A549 (cell line): Measurements from ENCODE around the gene CTBP1. TPM values are rescaled to one million over a fixed set of nuclear protein-coding genes. Genes with fewer than 3 reads are reported as not detected.

Experiments used
- ATAC-seq, 2 experiments: fragments of 200-7000 bp in 1 of 2; fragments of >200 bp in 1 of 2; cut with Nextera tagmentation in 1 of 2; cut with Tn5 transposase in 1 of 2; 3 replicates each; pipeline versions ENCODE4 v1.8.0 to v1.9.1; 2018 to 2020; ENCODE audit warnings: mild to moderate bottlenecking in 1 of 2, moderate library complexity in 1 of 2
- CTCF ChIA-PET: fragments of 300-600 bp; sonication (Branson Sonifier 250); formaldehyde crosslinking; extraction: SDS; loops from one replicate; lab custom pipeline; 2021; ENCODE audit warnings: antibody characterized with exemption, inconsistent platforms; lab: Yijun Ruan, JAX
- POLR2A ChIA-PET: fragments of 350-600 bp; formaldehyde crosslinking; extraction: SDS; loops from one replicate; lab custom pipeline; 2021; ENCODE audit warnings: antibody characterized with exemption, inconsistent platforms; lab: Yijun Ruan, JAX
- DNase-seq, 2 experiments: peaks; one replicate each; pipeline versions ENCODE4 v3.0.0 to v3.0.0-alpha.2; 2011 to 2016; ENCODE audit warnings: low read depth in 1 of 2, low spot score in 1 of 2
- FAIRE-seq: peaks from 2 replicates; lab custom pipeline; 2011; peaks lifted over from hg19 to GRCh38; lab: Jason Lieb, UNC
- H3K27ac ChIP-seq, 2 experiments: fragments of >200 bp; sonication (Bioruptor Twin); formaldehyde crosslinking; 3 replicates each; pipeline ENCODE4 v1.5.1; 2016 to 2017
- H3K4me1 ChIP-seq: fragments of >200 bp; sonication (Bioruptor Twin); formaldehyde crosslinking; 3 replicates; pipeline ENCODE4 v1.6.1; 2016
- H3K4me2 ChIP-seq: fragments of >200 bp; sonication (Bioruptor Twin); formaldehyde crosslinking; 3 replicates; pipeline ENCODE4 v1.6.1; 2016
- H3K4me3 ChIP-seq: fragments of >200 bp; sonication (Bioruptor Twin); formaldehyde crosslinking; 3 replicates; pipeline ENCODE4 v1.5.1; 2016
- H3K9me3 ChIP-seq: fragments of >200 bp; sonication (Bioruptor Twin); formaldehyde crosslinking; 3 replicates; pipeline ENCODE4 v1.6.1; 2016
- BHLHE40 ChIP-seq: IDR thresholded peaks from 2 replicates; pipeline ENCODE4 v1.6.1; 2012; ENCODE audit warnings: low read depth, low read length, inconsistent platforms
- CBX8 ChIP-seq: fragments of 200-600 bp; sonication (generic); IDR thresholded peaks from 2 replicates; pipeline ENCODE4 v1.6.1; 2016
- CHD4 ChIP-seq: fragments of 200-600 bp; sonication (generic); IDR thresholded peaks from 2 replicates; pipeline ENCODE4 v1.6.1; 2016; ENCODE audit warnings: antibody characterized with exemption, mild to moderate bottlenecking, borderline replicate concordance
- CTCF ChIP-seq: fragments of >200 bp; sonication (Bioruptor Twin); formaldehyde crosslinking; IDR thresholded peaks from 3 replicates; pipeline ENCODE4 v1.5.1; 2016
- E2F6 ChIP-seq: IDR thresholded peaks from 2 replicates; pipeline ENCODE4 v1.6.1; 2012; ENCODE audit warnings: low read depth, borderline replicate concordance
- EHF ChIP-seq: fragments of 250-450 bp; sonication (Bioruptor Pico); IDR thresholded peaks from 2 replicates; pipeline ENCODE4 v1.5.0; 2020; ENCODE audit warnings: mild to moderate bottlenecking
- EP300 ChIP-seq, 2 experiments: fragments of >200 bp; sonication (Bioruptor Twin); formaldehyde crosslinking; IDR thresholded peaks; 2 replicates in 1 of 2; 3 replicates in 1 of 2; pipeline ENCODE4 v1.6.1; 2016 to 2017
- ESRRA ChIP-seq: fragments of 150-350 bp; IDR thresholded peaks from 2 replicates; pipeline ENCODE4 v1.6.1; 2014; ENCODE audit warnings: mild to moderate bottlenecking, low read length, borderline replicate concordance
- GATA3 ChIP-seq: IDR thresholded peaks from 2 replicates; pipeline ENCODE4 v1.6.1; 2012; ENCODE audit warnings: borderline replicate concordance
- HES2 ChIP-seq: fragments of >200 bp; sonication (Bioruptor Twin); formaldehyde crosslinking; IDR thresholded peaks from 2 replicates; pipeline ENCODE4 v1.6.1; 2016
- HMGXB4 ChIP-seq: fragments of 250-450 bp; sonication (Bioruptor Pico); IDR thresholded peaks from 2 replicates; pipeline ENCODE4 v1.5.0; 2021; ENCODE audit warnings: mild to moderate bottlenecking, moderate library complexity, borderline replicate concordance
- HOXA7 ChIP-seq: fragments of 250-450 bp; sonication (Bioruptor Pico); IDR thresholded peaks from 2 replicates; pipeline ENCODE4 v1.5.0; 2020; ENCODE audit warnings: mild to moderate bottlenecking, moderate library complexity
- HOXB5 ChIP-seq: fragments of 250-450 bp; sonication (Bioruptor Pico); IDR thresholded peaks from 2 replicates; pipeline ENCODE4 v1.5.0; 2020; ENCODE audit warnings: mild to moderate bottlenecking, moderate library complexity
- JUN ChIP-seq, 2 experiments: fragments of >200 bp; sonication (Bioruptor Twin); formaldehyde crosslinking; IDR thresholded peaks; 2 replicates in 1 of 2; 3 replicates in 1 of 2; pipeline ENCODE4 v1.6.1; 2016 to 2017
- JUNB ChIP-seq: fragments of >200 bp; sonication (Bioruptor Twin); formaldehyde crosslinking; IDR thresholded peaks from 2 replicates; pipeline ENCODE4 v1.6.1; 2016
- MAX ChIP-seq: IDR thresholded peaks from 2 replicates; pipeline ENCODE4 v1.6.1; 2012
- NR3C1 ChIP-seq: fragments of >200 bp; sonication (Bioruptor Twin); formaldehyde crosslinking; IDR thresholded peaks from 3 replicates; pipeline ENCODE4 v1.6.1; 2017
- PHF8 ChIP-seq: fragments of 200-600 bp; sonication (generic); IDR thresholded peaks from 2 replicates; pipeline ENCODE4 v1.6.1; 2016; ENCODE audit warnings: low read depth, mild to moderate bottlenecking, antibody characterized with exemption, moderate library complexity, borderline replicate concordance
- POLR2AphosphoS2 ChIP-seq: conservative IDR thresholded peaks from 2 replicates; pipeline ENCODE4 v1.6.1; 2012; ENCODE audit warnings: low read length, improper control_type of control experiment, inconsistent platforms
- RCOR1 ChIP-seq: fragments of 150-350 bp; IDR thresholded peaks from 2 replicates; pipeline ENCODE4 v1.6.1; 2014; ENCODE audit warnings: antibody characterized with exemption, low read length, low read depth
- SREBF2 ChIP-seq: fragments of 450-650 bp; IDR thresholded peaks from 2 replicates; pipeline ENCODE4 v1.6.1; 2014; ENCODE audit warnings: mild to moderate bottlenecking, moderate library complexity
- ZC3H11A ChIP-seq: fragments of 450-650 bp; IDR thresholded peaks from 2 replicates; pipeline ENCODE4 v1.6.1; 2014; ENCODE audit warnings: antibody characterized with exemption, mild to moderate bottlenecking
- ZFP36 ChIP-seq: fragments of 450-650 bp; IDR thresholded peaks from 2 replicates; pipeline ENCODE4 v1.6.1; 2014; ENCODE audit warnings: borderline replicate concordance; ENCODE audit not compliant: partially characterized antibody
- ZNF302 ChIP-seq: fragments of 250-450 bp; sonication (Bioruptor Pico); IDR thresholded peaks from 2 replicates; pipeline ENCODE4 v1.9.0; 2021; ENCODE audit warnings: inconsistent platforms, mild to moderate bottlenecking, moderate library complexity
- WGBS: methylation state at CpG from one replicate; pipeline ENCODE4 v1.1.6; 2017; ENCODE audit errors: missing lambda C conversion rate; 5-methylcytosine and 5-hydroxymethylcytosine counted together
- polyA plus RNA-seq, 4 experiments: library from polyadenylated mRNA; depleted of rRNA in 3 of 4; stranded (reverse); fragments of >200 nt; fragmentation: RNase III in 1 of 4; extraction: RNeasy Plus Mini Kit Qiagen cat#74134 plus additional on column Dnase treatment in 1 of 4; gene quantifications; 2 replicates in 3 of 4; 3 replicates in 1 of 4; pipeline ENCODE4 v1.2.3, GENCODE V29; 2011 to 2017

Gene CTBP1
- polyA plus RNA-seq, 2 of the 4 experiments (the other 2 are of a cell fraction): 43.1 to 93.1 TPM

- Histone ChIP-seq H3K27ac (peak overlapping the region; percentile 97 to 100), H3K4me3 (peak overlapping the region; percentile 99), H3K9me3 (peaks cover 30% of the 10 kb centered on the region), H3K4me2 (peak overlapping the region; percentile 99), H3K4me1 (peaks cover 16% of the 10 kb centered on the region)
- FAIRE-seq (no peak), ATAC-seq (peak; percentile 63 to 77), DNase-seq (no peak)
- no peak for TF ChIP-seq JUN (IDR thresholded peaks at IDR 0.05)
- ChIA-PET POLR2A (interaction anchor here (0.6 to 2.6 kb wide), 2 partner anchors 41 to 99 kb away, joined by 3 to 26 read pairs; partner anchors contain the start of genes MAEA and UVSSA), CTCF (interaction anchor here (1.5 kb wide), 1 partner anchor 21 kb away, joined by 3 read pairs; no protein-coding TSS in a partner anchor)
- WGBS: 0% methylated on average over 2 of the region's 40 CpGs
These were observed 1.1 kb downstream of the CTBP1 start for GRCh38 chr4:1247864-1248244.

- POLR2A ChIA-PET: interaction anchor here (2.6 kb wide), 1 partner anchor 99 kb away, joined by 26 read pairs; the partner anchor contains the start of gene UVSSA
These were observed 1.7 kb downstream of the CTBP1 start for GRCh38 chr4:1246901-1247863.

GRCh38 chr4:1246111-1246881 is 2.6 kb downstream of the CTBP1 start:
- CTCF ChIA-PET: interaction anchor here (0.6 to 1.1 kb wide), 2 partner anchors 39 to 86 kb away, joined by 3 read pairs; no protein-coding TSS in a partner anchor
- FAIRE-seq: no peak
- Histone ChIP-seq H3K27ac (peak overlapping the region; percentile 97 to 100; a peak in 3 of 6 replicates), H3K4me1 (peaks cover 16% of the 10 kb centered on the region), H3K4me2 (peak overlapping the region; percentile 99), H3K9me3 (peaks cover 15% of the 10 kb centered on the region), H3K4me3 (peak overlapping the region; percentile 99)
- ATAC-seq: no peak
- POLR2A ChIA-PET: no interaction called here
- DNase-seq: no peak
- WGBS: 89% methylated on average over 13 of the region's 24 CpGs
- TF ChIP-seq HMGXB4 (CRISPR knock-in tag) (no peak), JUNB (no peak), MAX (no peak), CHD4 (no peak), HOXA7 (CRISPR knock-in tag) (no peak), EHF (CRISPR knock-in tag) (no peak), POLR2AphosphoS2 (no peak), ESRRA (no peak), E2F6 (no peak), ZC3H11A (no peak), ZNF302 (CRISPR knock-in tag) (no peak), CBX8 (no peak), HES2 (no peak), NR3C1 (no peak), PHF8 (no peak), GATA3 (no peak)

More at GRCh38 chr4:1246901-1247863, 1.7 kb downstream of the CTBP1 start:
- 33% methylated on average over 4 of the region's 48 CpGs for WGBS
- CTCF ChIA-PET: interaction anchor here (0.6 to 1.1 kb wide), 2 partner anchors 38 to 87 kb away, joined by 3 read pairs; no protein-coding TSS in a partner anchor
- Histone ChIP-seq H3K4me3 (peak overlapping the region; percentile 99), H3K27ac (peak overlapping the region; percentile 97 to 100), H3K9me3 (peaks cover 24% of the 10 kb centered on the region), H3K4me2 (peak overlapping the region; percentile 99), H3K4me1 (peaks cover 16% of the 10 kb centered on the region)
- DNase-seq (no peak), ATAC-seq (peak in 1 of 2 experiments; percentile 17; a peak in 3 of 6 replicates), FAIRE-seq (no peak)
- TF ChIP-seq EP300 (IDR thresholded peaks at IDR 0.05) (no peak), MAX (no peak), RCOR1 (no peak), CTCF (no peak), HOXB5 (CRISPR knock-in tag) (no peak), ZFP36 (no peak), SREBF2 (no peak), BHLHE40 (no peak)
